Activated CD4-positive, CD25-positive, alpha-beta regulatory T cell treated with anti-CD3 and anti-CD28 coated beads, Interleukin-2, amount 50 U/mL, for 72 hours (primary cell): Measurements from ENCODE around the gene USP43.
"Not testable (repeated sequence)": the region's sequence is repeated elsewhere in the genome, so short reads cannot be mapped to it uniquely, and the experiment has no call there.

Experiments used
- DNase-seq: peaks from one replicate; pipeline ENCODE4 v3.0.0; 2021

The USP43 gene

GRCh38 chr17:9644910-9645751 lies at the start of gene USP43:
Gene USP43, plus strand, starts transcription at chr17:9645517. Its CDS starts 116 bp downstream, at chr17:9645633.
- DNase-seq, result no peak

DNA sequence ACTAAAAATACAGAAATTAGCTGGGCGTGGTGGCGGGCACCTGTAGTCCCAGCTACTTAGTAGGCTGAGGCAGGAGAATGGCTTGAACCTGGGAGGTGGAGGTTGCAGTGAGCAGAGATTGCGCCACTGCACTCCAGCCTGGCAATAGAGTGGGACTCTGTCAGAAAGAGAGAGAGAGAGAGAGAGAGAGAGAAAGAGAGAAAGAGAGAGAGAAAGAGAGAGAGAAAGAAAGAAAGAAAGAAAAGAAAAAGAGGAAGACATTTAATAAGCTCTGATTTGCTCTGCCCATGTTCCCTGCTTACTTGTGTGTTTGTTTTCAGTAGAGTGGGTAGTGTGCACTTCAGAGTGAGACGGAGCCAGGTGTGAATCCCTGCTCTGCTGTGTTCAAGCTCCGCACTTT lies 47.7 kb upstream of the USP43 start:
- DNase-seq, result not testable (repeated sequence)

GRCh38 chr17:9598661-9599060 lies 46.7 kb upstream of the USP43 start:
- DNase-seq, result no peak

DNA sequence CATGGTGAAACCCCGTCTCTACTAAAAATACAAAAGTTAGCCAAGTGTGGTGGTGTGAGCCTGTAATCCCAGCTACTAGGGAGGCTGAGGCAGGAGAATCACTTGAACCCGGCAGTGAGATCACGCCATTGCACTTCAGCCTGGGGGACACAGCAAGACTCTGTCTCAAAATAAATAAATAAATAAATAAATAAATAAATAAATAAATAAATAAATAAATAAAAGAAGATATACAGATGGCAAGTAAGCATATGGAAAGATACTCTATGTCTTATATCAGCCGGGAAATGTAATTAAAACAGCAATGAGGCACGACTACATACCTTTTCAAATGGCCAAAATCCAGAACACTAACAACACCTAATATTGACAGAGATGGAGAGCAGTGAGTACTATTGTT lies 40.7 kb upstream of the USP43 start:
- not testable (repeated sequence) for DNase-seq

- no peak for DNase-seq
Observed at GRCh38 chr17:9606453-9606852, 38.9 kb upstream of the USP43 start.

DNA sequence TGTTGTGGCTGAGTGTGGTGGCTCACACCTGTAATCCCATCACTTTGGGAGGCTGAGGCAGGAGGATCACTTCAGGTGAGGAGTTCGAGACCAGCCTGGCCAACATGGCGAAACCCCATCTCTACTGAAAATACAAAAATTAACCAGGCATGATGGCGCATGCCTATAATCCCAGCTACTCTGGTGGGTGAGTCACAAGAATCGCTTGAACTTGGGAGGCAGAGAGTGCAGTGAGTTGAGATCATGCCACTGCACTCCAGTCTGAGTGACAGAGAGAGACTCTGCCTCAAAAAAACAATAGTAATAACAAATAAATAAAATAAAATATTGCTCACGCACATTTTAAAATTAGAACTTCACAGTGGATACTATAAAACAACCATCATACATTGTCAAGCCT lies 38.3 kb upstream of the USP43 start:
- DNase-seq, result not testable (repeated sequence)

DNA sequence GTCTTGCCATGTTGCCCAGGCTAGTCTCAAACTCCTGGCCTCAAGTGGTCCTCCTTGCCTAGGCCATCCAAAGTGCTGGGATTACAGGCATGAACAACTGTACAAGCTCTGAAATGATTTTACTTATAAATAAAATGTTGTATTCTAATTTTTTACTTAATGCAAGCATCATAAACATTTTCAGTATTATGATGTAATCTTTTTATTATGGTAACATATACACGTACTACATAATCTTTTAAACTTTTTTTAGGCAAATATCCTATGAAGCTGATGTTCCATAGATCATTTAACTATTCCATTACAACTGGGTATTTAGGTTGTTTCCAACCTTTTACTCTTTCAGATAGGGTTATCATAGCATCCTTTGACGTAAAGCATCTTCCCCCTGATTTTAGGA lies 33.8 kb upstream of the USP43 start:
- no peak for DNase-seq

- no peak for DNase-seq
Observed at GRCh38 chr17:9612006-9612405, 33.3 kb upstream of the USP43 start.

GRCh38 chr17:9615486-9615885 lies 29.8 kb upstream of the USP43 start:
- no peak for DNase-seq

DNA sequence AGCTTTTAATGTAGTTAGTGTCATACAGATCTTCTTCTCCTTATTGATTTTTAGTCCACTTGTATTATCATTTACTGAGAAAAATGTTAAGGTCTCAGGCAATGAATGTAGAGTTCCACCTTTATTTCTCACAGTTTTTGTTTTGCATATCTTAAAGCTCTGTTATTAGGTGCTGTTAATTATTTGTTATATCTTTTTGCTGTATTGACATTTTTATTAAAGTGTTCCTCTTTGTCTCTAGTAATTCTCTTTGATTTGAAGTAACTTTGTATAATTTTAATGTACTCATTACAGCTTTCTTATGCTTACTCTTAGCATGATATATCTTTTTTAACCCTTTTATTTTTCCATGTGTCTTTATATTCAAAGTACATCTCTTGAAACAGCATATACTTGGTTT lies 22.4 kb upstream of the USP43 start:
- no peak for DNase-seq

DNA sequence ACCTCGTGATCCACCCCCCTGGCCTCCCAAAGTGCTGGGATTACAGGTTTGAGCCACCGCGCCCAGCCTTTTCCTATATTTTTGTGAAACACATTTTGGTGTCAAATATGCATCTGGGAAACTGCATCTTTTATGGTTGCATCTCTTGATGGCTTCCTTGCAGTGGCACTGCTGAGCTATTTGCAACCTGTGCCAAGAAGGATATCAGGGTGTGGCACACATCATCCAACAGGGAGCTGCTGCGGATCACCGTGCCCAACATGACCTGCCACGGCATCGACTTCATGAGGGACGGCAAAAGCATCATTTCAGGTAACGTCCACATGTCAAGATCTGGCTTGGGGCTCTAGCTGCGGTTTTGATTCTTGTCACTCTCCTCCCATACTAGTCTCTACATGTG lies 16.8 kb upstream of the USP43 start:
- DNase-seq, result no peak

GRCh38 chr17:9632741-9633140 lies 12.6 kb upstream of the USP43 start:
- DNase-seq, result no peak

- DNase-seq, result no peak
Observed at GRCh38 chr17:9635340-9635739, 10.0 kb upstream of the USP43 start.

DNA sequence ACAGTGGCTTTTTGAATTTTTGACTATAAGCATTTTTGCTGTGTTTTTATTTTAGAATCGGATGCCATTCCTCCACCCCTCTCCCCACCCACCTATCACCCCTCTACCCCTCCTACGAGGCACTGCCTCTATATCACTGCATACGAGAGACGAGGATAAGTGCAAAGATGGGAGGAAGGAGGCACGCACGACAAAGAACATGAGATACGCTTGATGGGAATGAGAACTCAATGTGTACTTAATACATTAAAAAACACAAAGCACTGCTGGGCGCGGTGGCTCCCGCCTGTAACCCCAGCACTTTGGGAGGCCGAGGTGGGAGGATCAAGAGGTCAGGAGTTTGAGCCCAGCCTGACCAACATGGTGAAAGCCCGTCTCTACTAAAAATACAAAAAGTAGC lies 8.8 kb upstream of the USP43 start:
- no peak for DNase-seq

GRCh38 chr17:9640388-9640787 lies 4.9 kb upstream of the USP43 start:
- not testable (repeated sequence) for DNase-seq

DNA sequence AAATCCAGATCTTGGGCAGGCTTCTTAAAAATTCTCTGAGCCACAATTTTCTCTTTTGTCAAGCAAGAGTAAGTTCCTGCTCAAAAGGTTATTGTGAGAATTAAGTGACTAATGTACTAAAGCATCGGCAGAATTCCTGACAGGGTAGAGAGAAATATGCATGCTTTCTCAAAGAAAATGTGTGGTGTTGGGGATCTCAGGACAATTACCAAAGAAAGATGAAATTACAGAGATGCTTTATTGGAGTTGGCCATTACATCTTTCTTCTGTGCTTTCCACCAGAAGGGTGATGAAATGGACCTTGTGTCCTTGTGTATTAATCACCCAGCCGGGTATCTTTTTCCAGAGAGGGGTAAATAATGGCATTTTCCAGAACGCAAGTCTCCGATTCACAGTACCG lies 1.7 kb upstream of the USP43 start:
- DNase-seq, result no peak

DNA sequence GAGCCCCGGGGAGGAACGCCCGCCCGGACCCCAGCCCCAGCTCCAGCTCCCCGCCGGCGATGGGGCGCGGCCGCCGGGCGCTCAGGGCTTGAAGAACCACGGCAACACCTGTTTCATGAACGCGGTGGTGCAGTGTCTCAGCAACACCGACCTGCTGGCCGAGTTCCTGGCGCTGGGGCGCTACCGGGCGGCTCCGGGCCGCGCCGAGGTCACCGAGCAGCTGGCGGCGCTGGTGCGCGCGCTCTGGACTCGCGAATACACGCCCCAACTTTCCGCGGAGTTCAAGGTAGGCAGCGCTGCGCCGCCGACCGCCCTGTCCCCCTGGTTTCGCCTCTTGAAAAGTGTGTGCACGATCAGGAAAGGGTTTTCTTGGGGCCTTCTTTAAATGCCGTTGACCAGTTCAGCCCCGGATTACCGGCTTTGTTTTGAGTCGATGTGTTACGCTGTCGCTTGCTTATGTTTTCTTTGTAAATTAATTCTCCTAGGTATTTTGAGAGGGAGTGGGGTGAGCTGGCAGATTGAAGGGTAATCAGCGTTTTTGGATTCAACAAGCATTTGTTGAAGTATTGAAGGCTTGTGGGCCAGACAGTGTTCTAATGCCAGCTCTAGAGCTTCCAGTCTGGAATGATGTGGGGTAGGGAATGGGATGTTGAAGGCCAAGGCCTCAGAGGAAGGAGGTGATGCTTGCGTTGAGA lies 681 bp downstream of the USP43 start:
- peak; percentile 29 for DNase-seq

GRCh38 chr17:9646546-9646885 lies 1.2 kb downstream of the USP43 start:
- DNase-seq, result no peak

DNA sequence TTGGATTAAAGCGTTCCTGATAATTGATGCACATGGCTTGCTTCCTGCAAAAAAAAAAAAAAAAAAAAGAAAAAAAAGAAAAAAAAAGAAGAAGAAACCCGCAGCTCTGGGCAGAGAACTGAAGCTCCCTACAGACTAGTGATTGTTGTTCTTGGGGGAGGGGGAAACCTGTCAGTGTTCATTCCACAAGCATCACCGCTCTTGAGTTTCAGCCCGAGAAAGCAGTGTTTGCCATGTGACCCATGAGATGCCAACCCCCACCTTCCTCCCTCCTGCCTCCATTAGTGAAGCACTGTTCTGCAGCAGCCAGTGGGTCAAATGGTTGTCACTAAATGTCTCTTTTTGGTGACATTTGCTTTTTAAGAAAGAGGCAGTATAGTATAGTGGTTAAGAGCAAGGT lies 1.7 kb downstream of the USP43 start:
- no peak for DNase-seq

GRCh38 chr17:9648521-9649110 lies 3.3 kb downstream of the USP43 start:
- DNase-seq, result no peak

DNA sequence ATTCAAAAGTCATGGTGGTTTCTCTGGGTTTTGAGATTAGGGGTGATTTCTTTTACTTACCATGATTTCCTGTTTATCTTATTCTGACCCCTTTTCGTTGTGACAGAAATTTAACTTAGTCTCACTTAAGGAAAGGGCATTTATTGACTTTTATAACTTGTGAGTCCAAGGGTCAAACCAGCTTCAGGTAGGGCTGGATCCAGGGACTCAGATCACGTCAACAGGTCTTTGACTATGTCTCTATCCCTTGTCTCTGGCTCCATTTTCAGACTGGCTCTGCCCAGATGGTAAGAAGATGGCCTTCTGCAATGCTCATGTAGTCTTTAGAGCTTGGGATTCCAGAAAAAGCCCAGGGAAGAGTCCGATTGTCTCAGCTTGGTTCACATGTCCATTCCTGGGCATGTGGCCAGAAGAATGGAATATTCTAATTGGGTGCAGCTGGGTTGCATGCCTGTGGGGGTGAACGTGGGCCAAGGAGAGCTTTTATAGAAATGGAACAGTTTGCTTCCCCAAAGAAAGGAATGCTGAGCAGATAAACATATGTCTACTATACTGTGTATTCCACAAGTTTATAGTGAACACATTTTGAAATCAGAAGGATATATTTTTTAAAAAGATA lies 13.4 kb downstream of the USP43 start:
- no peak for DNase-seq

- no peak for DNase-seq
Observed at GRCh38 chr17:9661027-9661426, 15.7 kb downstream of the USP43 start.

DNA sequence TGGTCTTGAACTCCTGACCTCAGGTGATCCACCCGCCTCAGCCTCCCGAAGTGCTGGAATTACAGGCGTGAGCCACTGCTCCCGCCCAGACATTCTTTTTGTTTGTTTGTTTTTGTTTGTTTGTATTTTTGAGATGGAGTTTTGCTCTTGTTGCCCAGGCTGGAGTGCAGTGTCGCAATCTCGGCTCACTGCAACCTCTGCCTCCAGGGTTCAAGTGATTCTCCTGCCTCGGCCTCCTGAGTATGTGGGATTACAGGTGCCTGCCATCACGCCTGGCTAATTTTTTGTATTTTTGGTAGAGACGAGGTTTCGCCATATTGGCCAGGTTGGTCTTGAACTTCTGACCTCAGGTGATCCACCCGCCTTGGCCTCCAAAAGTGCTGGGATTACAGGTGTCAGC lies 18.2 kb downstream of the USP43 start:
- DNase-seq, result not testable (repeated sequence)
